ENCODE measurements around the gene ZCCHC8.

- no peak for TF ChIP-seq EP300 (IDR thresholded peaks at IDR 0.05)
- TF ChIP-seq CTCF (IDR thresholded peaks at IDR 0.05), result no peak
- TF ChIP-seq POLR2A (IDR thresholded peaks at IDR 0.05), result no peak
Observed at GRCh38 chr12:122427403-122427802, 73.3 kb downstream of the ZCCHC8 start.

Measured in gastroesophageal sphincter (tissue), 3 donors.